Suprapubic skin (tissue), 3 donors: ENCODE data around the gene NTNG2.

Source experiments
- CTCF ChIP-seq, 2 donors: fragments of 200-600 bp in 1 of 2; fragments of 450-650 bp in 1 of 2; sonication (generic) in 1 of 2; IDR thresholded peaks; one replicate each; pipeline ENCODE4 v1.5.1; 2016 to 2019; ENCODE audit warnings: antibody characterized with exemption in 2 of 2, mild to moderate bottlenecking in 1 of 2, moderate library complexity in 1 of 2
- POLR2AphosphoS5 ChIP-seq, 3 donors: sonication (generic); formaldehyde crosslinking; IDR thresholded peaks; one replicate each; pipeline ENCODE4 v1.6.1; 2017; ENCODE audit warnings: antibody characterized with exemption in 3 of 3

GRCh38 chr9:132150256-132150655, 11.6 kb upstream of the NTNG2 start:
- TF ChIP-seq CTCF (IDR thresholded peaks at IDR 0.05) (no peak), POLR2AphosphoS5 (IDR thresholded peaks at IDR 0.05) (no peak)
